H9 (cell line): Measurements from ENCODE around the gene PCDHA6. TPM values are rescaled to one million over a fixed set of nuclear protein-coding genes. Genes with fewer than 3 reads are reported as not detected.

Experiments used
- DNase-seq: peaks from one replicate; pipeline ENCODE4 v3.0.0-alpha.2; 2017
- H2AFZ ChIP-seq: one replicate; pipeline ENCODE4 v1.6.1; 2013; ENCODE audit warnings: mild to moderate bottlenecking, low read length, control low read depth, moderate library complexity
- H2AK5ac ChIP-seq: 2 replicates; pipeline ENCODE4 v1.6.1; 2013; ENCODE audit warnings: low read length, control low read depth, mixed read lengths; ENCODE audit not compliant: insufficient read length
- H2BK120ac ChIP-seq: one replicate; pipeline ENCODE4 v1.6.1; 2013; ENCODE audit warnings: low read depth, mild to moderate bottlenecking, low read length, control low read depth, inconsistent platforms; ENCODE audit not compliant: poor library complexity, severe bottlenecking
- H2BK12ac ChIP-seq: 2 replicates; pipeline ENCODE4 v1.6.1; 2013; ENCODE audit warnings: low read length, control low read depth, mixed read lengths, low read depth; ENCODE audit not compliant: insufficient read length
- H2BK15ac ChIP-seq: 2 replicates; pipeline ENCODE4 v1.6.1; 2013; ENCODE audit warnings: low read depth, low read length, control low read depth
- H2BK20ac ChIP-seq: one replicate; pipeline ENCODE4 v1.6.1; 2013; ENCODE audit warnings: low read depth, mild to moderate bottlenecking, low read length, control low read depth, inconsistent platforms; ENCODE audit not compliant: poor library complexity, severe bottlenecking
- H2BK5ac ChIP-seq: 2 replicates; pipeline ENCODE4 v1.6.1; 2013; ENCODE audit warnings: low read length, control low read depth, mixed read lengths; ENCODE audit not compliant: insufficient read length
- H3K14ac ChIP-seq: 2 replicates; pipeline ENCODE4 v1.6.1; 2013; ENCODE audit warnings: low read length, control low read depth; ENCODE audit not compliant: insufficient read depth
- H3K18ac ChIP-seq: 2 replicates; pipeline ENCODE4 v1.6.1; 2013; ENCODE audit warnings: low read depth, mild to moderate bottlenecking, mixed read lengths, low read length, control low read depth; ENCODE audit not compliant: insufficient read length
- H3K23ac ChIP-seq: 2 replicates; pipeline ENCODE4 v1.6.1; 2013; ENCODE audit warnings: low read length, control low read depth, mixed read lengths, low read depth; ENCODE audit not compliant: insufficient read length
- H3K23me2 ChIP-seq: 2 replicates; pipeline ENCODE4 v1.6.1; 2013; ENCODE audit warnings: low read depth, mild to moderate bottlenecking, mixed read lengths, low read length, control low read depth; ENCODE audit not compliant: insufficient read length, poor library complexity, severe bottlenecking
- H3K27ac ChIP-seq: 2 replicates; pipeline ENCODE4 v1.5.1; 2013; ENCODE audit warnings: low read length, control low read depth, mixed read lengths, low read depth; ENCODE audit not compliant: insufficient read length
- H3K27me3 ChIP-seq: 2 replicates; pipeline ENCODE4 v1.6.1; 2013; ENCODE audit warnings: low read length, control low read depth, inconsistent platforms; ENCODE audit not compliant: insufficient read depth
- H3K4ac ChIP-seq: 2 replicates; pipeline ENCODE4 v1.6.1; 2013; ENCODE audit warnings: low read depth, mild to moderate bottlenecking, control low read depth, inconsistent platforms, low read length, moderate library complexity
- H3K4me1 ChIP-seq: 2 replicates; pipeline ENCODE4 v1.6.1; 2013; ENCODE audit warnings: low read length, control low read depth, inconsistent platforms; ENCODE audit not compliant: insufficient read depth
- H3K4me2 ChIP-seq: 2 replicates; pipeline ENCODE4 v1.6.1; 2013; ENCODE audit warnings: low read length, control low read depth, mixed read lengths; ENCODE audit not compliant: insufficient read length, insufficient read depth
- H3K56ac ChIP-seq: 2 replicates; pipeline ENCODE4 v1.6.1; 2013; ENCODE audit warnings: low read depth, mild to moderate bottlenecking, mixed read lengths, low read length, control low read depth; ENCODE audit not compliant: insufficient read length
- H3K79me1 ChIP-seq: 2 replicates; pipeline ENCODE4 v1.6.1; 2013; ENCODE audit warnings: low read depth, mild to moderate bottlenecking, moderate library complexity, low read length, control low read depth, inconsistent platforms; ENCODE audit not compliant: insufficient read depth, poor library complexity, severe bottlenecking
- H3K79me2 ChIP-seq: 2 replicates; pipeline ENCODE4 v1.6.1; 2013; ENCODE audit warnings: low read length, control low read depth, inconsistent platforms; ENCODE audit not compliant: insufficient read depth
- H3K9ac ChIP-seq: 2 replicates; pipeline ENCODE4 v1.6.1; 2013; ENCODE audit warnings: low read length, control low read depth, mixed read lengths; ENCODE audit not compliant: insufficient read length; ENCODE audit errors: extremely low read depth
- H3K9me3 ChIP-seq: one replicate; pipeline ENCODE4 v1.6.1; 2013; ENCODE audit warnings: low read depth, low read length, inconsistent platforms; ENCODE audit not compliant: control insufficient read depth
- H3T11ph ChIP-seq: one replicate; pipeline ENCODE4 v1.6.1; 2013; ENCODE audit warnings: mild to moderate bottlenecking, low read length, control low read depth, inconsistent platforms
- H4K20me1 ChIP-seq: one replicate; pipeline ENCODE4 v1.6.1; 2013; ENCODE audit not compliant: control insufficient read depth, insufficient read length, insufficient read depth
- H4K5ac ChIP-seq: 2 replicates; pipeline ENCODE4 v1.6.1; 2013; ENCODE audit warnings: low read depth, mild to moderate bottlenecking, mixed read lengths, low read length, control low read depth; ENCODE audit not compliant: insufficient read length
- H4K8ac ChIP-seq: replicated peaks from 2 replicates; pipeline ENCODE4 v1.6.1; 2013; ENCODE audit warnings: low read length, control low read depth, mixed read lengths, low read depth; ENCODE audit not compliant: insufficient read length
- H4K91ac ChIP-seq: 2 replicates; pipeline ENCODE4 v1.6.1; 2013; ENCODE audit warnings: low read depth, mild to moderate bottlenecking, moderate library complexity, mixed read lengths, low read length, control low read depth; ENCODE audit not compliant: insufficient read length
- H3K27ac Mint-ChIP-seq, 3 experiments: 2 replicates in 2 of 3; 3 replicates in 1 of 3; pipeline ENCODE4 v1.8.0; 2020 to 2021; ENCODE audit warnings: mixed read lengths in 3 of 3, mild to moderate bottlenecking in 1 of 3, moderate library complexity in 1 of 3
- H3K27me3 Mint-ChIP-seq: 2 replicates; pipeline ENCODE4 v1.8.0; 2021; ENCODE audit warnings: low read depth, mild to moderate bottlenecking, moderate library complexity, mixed read lengths
- H3K36me3 Mint-ChIP-seq, 3 experiments: 2 replicates in 2 of 3; 3 replicates in 1 of 3; pipeline ENCODE4 v1.8.0; 2020 to 2021; ENCODE audit warnings: low read depth in 3 of 3, mixed read lengths in 3 of 3; ENCODE audit not compliant: insufficient read depth in 1 of 3
- H3K4me1 Mint-ChIP-seq, 2 experiments: 2 replicates each; pipeline ENCODE4 v1.8.0; 2020; ENCODE audit warnings: mixed read lengths in 2 of 2
- H3K4me3 Mint-ChIP-seq, 2 experiments: 2 replicates in 1 of 2; 3 replicates in 1 of 2; pipeline ENCODE4 v1.8.0; 2020 to 2021; ENCODE audit warnings: mild to moderate bottlenecking in 2 of 2, mixed read lengths in 2 of 2, moderate library complexity in 1 of 2
- H3K9me3 Mint-ChIP-seq, 2 experiments: 2 replicates in 1 of 2; 3 replicates in 1 of 2; pipeline ENCODE4 v1.8.0; 2020; ENCODE audit warnings: mild to moderate bottlenecking in 2 of 2, mixed read lengths in 2 of 2, moderate library complexity in 1 of 2
- WGBS: extraction: QIAGEN DNeasy Blood & Tissue Kit; methylation state at CpG from one replicate; pipeline ENCODE4 v1.1.7; 2013; ENCODE audit warnings: missing lambda C conversion rate, low lambda C conversion rate, mixed read lengths; ENCODE audit not compliant: insufficient read length; ENCODE audit errors: extremely low coverage; 5-methylcytosine and 5-hydroxymethylcytosine counted together
- total RNA-seq: library from RNA; stranded (reverse); gene quantifications from 2 replicates; pipeline ENCODE4 v1.2.1, GENCODE V29; 2021
- TF ChIP-seq, protein P1 (sequence below): fragments of 200-600 bp; sonication (generic); conservative IDR thresholded peaks from 3 replicates; pipeline ENCODE4 v1.8.0; 2021; ENCODE audit warnings: antibody characterized with exemption, mild to moderate bottlenecking

Gene PCDHA6
- total RNA-seq, 1 experiment from 2014 or later, result 4.5 TPM

DNA sequence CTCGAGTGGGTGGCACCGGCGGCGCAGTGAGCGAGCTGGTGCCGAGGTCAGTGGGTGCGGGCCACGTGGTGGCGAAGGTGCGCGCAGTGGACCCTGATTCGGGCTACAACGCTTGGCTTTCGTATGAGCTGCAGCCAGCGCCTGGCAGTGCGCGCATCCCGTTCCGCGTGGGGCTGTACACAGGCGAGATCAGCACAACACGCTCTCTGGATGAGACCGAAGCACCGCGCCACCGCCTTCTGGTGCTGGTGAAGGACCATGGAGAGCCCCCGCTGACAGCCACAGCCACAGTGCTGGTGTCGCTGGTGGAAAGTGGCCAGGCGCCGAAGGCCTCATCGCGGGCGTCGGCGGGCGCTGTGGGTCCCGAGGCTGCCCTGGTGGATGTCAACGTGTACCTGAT, 4.3 kb upstream of the PCDHA6 start:
- Mint-ChIP-seq H3K9me3 (peaks cover 5 to 17% of the 10 kb centered on the region in 2 experiments), H3K4me1 (peaks cover 0 to 4% of the 10 kb centered on the region in 2 experiments; a peak in 2 of 4 replicates), H3K27ac (no peak overlapping the region), H3K36me3 (peaks cover 10 to 21% (median 19%) of the 10 kb centered on the region in 3 experiments), H3K4me3 (no peak overlapping the region), H3K27me3 (no peaks in the 10 kb centered on the region)
- Histone ChIP-seq H3K18ac (no peak overlapping the region), H4K20me1 (no peaks in the 10 kb centered on the region), H3K56ac (no peak overlapping the region), H4K91ac (no peak overlapping the region), H2BK12ac (no peak overlapping the region), H3K79me1 (no peaks in the 10 kb centered on the region), H3K4ac (no peak overlapping the region), H3K9ac (no peak overlapping the region), H3K27ac (no peak overlapping the region), H2BK20ac (no peak overlapping the region), H3K14ac (no peak overlapping the region), H4K5ac (no peak overlapping the region), H4K8ac (no peak overlapping the region), H2AFZ (no peak overlapping the region), H2BK15ac (no peak overlapping the region), H3K9me3 (no peaks in the 10 kb centered on the region), H3K23me2 (peaks cover 3% of the 10 kb centered on the region), H3K4me1 (no peaks in the 10 kb centered on the region), H2BK5ac (no peak overlapping the region), H3K27me3 (no peaks in the 10 kb centered on the region), H3K23ac (no peak overlapping the region), H3T11ph (no peak overlapping the region), H3K79me2 (no peaks in the 10 kb centered on the region), H2BK120ac (no peak overlapping the region), H2AK5ac (no peak overlapping the region), H3K4me2 (no peak overlapping the region)
- TF ChIP-seq, protein P1, sequence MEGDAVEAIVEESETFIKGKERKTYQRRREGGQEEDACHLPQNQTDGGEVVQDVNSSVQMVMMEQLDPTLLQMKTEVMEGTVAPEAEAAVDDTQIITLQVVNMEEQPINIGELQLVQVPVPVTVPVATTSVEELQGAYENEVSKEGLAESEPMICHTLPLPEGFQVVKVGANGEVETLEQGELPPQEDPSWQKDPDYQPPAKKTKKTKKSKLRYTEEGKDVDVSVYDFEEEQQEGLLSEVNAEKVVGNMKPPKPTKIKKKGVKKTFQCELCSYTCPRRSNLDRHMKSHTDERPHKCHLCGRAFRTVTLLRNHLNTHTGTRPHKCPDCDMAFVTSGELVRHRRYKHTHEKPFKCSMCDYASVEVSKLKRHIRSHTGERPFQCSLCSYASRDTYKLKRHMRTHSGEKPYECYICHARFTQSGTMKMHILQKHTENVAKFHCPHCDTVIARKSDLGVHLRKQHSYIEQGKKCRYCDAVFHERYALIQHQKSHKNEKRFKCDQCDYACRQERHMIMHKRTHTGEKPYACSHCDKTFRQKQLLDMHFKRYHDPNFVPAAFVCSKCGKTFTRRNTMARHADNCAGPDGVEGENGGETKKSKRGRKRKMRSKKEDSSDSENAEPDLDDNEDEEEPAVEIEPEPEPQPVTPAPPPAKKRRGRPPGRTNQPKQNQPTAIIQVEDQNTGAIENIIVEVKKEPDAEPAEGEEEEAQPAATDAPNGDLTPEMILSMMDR, result no peak
- no peak for DNase-seq
- WGBS, result no CpG with 5 or more reads among the region's 38 CpGs
